SH-SY5Y (cell line): Measurements from ENCODE around the gene LRRC4C.

ENCODE experiments used
- GATA2 ChIP-seq: IDR thresholded peaks from 2 replicates; pipeline ENCODE4 v1.6.1; 2011; ENCODE audit warnings: mild to moderate bottlenecking, low read depth, low read length
- GATA3 ChIP-seq: IDR thresholded peaks from 2 replicates; pipeline ENCODE4 v1.6.1; 2011; ENCODE audit warnings: low read depth, mild to moderate bottlenecking, low read length, moderate library complexity

GRCh38 chr11:40246983-40247382, 1212.5 kb downstream of the LRRC4C start:
- TF ChIP-seq GATA2 (no peak), GATA3 (no peak)
